Fibroblast of skin of scalp (primary cell): ENCODE measurements around the gene ZBTB16.

ENCODE experiments used
- DNase-seq: peaks from one replicate; pipeline ENCODE4 v3.0.0-alpha.2; 2013

ZBTB16 gene

GRCh38 chr11:114270531-114271270 lies 211.2 kb downstream of the ZBTB16 start:
- DNase-seq = no peak

GRCh38 chr11:114271316-114271715 lies 211.8 kb downstream of the ZBTB16 start:
- no peak for DNase-seq

GRCh38 chr11:114272311-114272710 lies 212.8 kb downstream of the ZBTB16 start:
- no peak for DNase-seq

GRCh38 chr11:114273071-114273470 lies 213.6 kb downstream of the ZBTB16 start:
- DNase-seq = no peak

GRCh38 chr11:114273890-114274635 lies 214.6 kb downstream of the ZBTB16 start:
- DNase-seq = no peak

- DNase-seq = no peak
Observed at GRCh38 chr11:114274637-114275036, 215.1 kb downstream of the ZBTB16 start.

- no peak for DNase-seq
Observed at GRCh38 chr11:114275280-114275679, 215.8 kb downstream of the ZBTB16 start.

GRCh38 chr11:114276077-114276476 lies 216.6 kb downstream of the ZBTB16 start:
- no peak for DNase-seq

GRCh38 chr11:114277637-114278341 lies 218.3 kb downstream of the ZBTB16 start:
- no peak for DNase-seq

- DNase-seq = no peak
Observed at GRCh38 chr11:114278342-114279065, 219.0 kb downstream of the ZBTB16 start.

GRCh38 chr11:114279792-114280546 lies 220.5 kb downstream of the ZBTB16 start:
- DNase-seq = no peak

- DNase-seq = peak; percentile 88
Observed at GRCh38 chr11:114280696-114281095, 221.2 kb downstream of the ZBTB16 start.

GRCh38 chr11:114281388-114281956 lies 222.0 kb downstream of the ZBTB16 start:
- DNase-seq = no peak

GRCh38 chr11:114282488-114282887 lies 223.0 kb downstream of the ZBTB16 start:
- DNase-seq = no peak

- no peak for DNase-seq
Observed at GRCh38 chr11:114283422-114283821, 223.9 kb downstream of the ZBTB16 start.

- no peak for DNase-seq
Observed at GRCh38 chr11:114284021-114284420, 224.5 kb downstream of the ZBTB16 start.

- DNase-seq = no peak
Observed at GRCh38 chr11:114284914-114285313, 225.4 kb downstream of the ZBTB16 start.

- DNase-seq = peak; percentile 65
Observed at GRCh38 chr11:114285599-114285998, 226.1 kb downstream of the ZBTB16 start.

- no peak for DNase-seq
Observed at GRCh38 chr11:114286229-114286628, 226.7 kb downstream of the ZBTB16 start.

- no peak for DNase-seq
Observed at GRCh38 chr11:114287154-114287553, 227.6 kb downstream of the ZBTB16 start.

- no peak for DNase-seq
Observed at GRCh38 chr11:114288136-114288535, 228.6 kb downstream of the ZBTB16 start.

- DNase-seq = no peak
Observed at GRCh38 chr11:114289779-114290178, 230.3 kb downstream of the ZBTB16 start.
